SW 1271 (cell line): ENCODE data around the gene HBM.
"Not testable (repeated sequence)": the region's sequence is repeated elsewhere in the genome, so short reads cannot be mapped to it uniquely, and the experiment has no call there.

Experiments
- DNase-seq, 2 experiments: peaks; one replicate each; lab custom pipeline; 2025; lab: John Stamatoyannopoulos, UW

Gene HBM

DNA sequence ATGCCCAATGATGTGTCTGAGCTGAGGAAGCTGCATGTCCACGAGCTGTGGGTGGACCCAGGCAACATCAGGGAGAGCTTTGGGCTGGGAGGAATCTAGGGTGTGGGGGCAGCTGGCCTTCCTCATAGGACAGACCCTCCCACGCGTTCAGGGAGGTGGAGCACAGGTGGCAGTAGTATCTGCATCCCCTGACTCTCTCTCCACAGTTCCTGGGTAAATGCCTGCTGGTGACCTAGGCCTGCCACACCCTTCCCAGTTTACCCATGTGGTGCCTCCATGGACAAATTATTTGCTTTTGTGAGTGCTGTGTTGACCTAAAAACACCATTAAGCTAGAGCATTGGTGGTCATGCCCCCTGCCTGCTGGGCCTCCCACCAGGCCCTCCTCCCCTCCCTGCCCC is 3.2 kb downstream of the HBM start:
- no peak for DNase-seq

- DNase-seq: peak in 1 of 2 experiments; percentile 9
Measured at GRCh38 chr16:170088-170507, 4.3 kb downstream of the HBM start.

- no peak for DNase-seq
Measured at GRCh38 chr16:170788-171187, 5.0 kb downstream of the HBM start.

DNA sequence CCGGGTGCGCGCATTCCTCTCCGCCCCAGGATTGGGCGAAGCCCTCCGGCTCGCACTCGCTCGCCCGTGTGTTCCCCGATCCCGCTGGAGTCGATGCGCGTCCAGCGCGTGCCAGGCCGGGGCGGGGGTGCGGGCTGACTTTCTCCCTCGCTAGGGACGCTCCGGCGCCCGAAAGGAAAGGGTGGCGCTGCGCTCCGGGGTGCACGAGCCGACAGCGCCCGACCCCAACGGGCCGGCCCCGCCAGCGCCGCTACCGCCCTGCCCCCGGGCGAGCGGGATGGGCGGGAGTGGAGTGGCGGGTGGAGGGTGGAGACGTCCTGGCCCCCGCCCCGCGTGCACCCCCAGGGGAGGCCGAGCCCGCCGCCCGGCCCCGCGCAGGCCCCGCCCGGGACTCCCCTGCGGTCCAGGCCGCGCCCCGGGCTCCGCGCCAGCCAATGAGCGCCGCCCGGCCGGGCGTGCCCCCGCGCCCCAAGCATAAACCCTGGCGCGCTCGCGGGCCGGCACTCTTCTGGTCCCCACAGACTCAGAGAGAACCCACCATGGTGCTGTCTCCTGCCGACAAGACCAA is 6.7 kb downstream of the HBM start, which contains the start of gene HBA2:
Gene HBA2 (plus strand): TSS at position 503 of the 568 bp plus-strand sequence. CDS start 37 bp downstream, at position 540.
- DNase-seq: not testable (repeated sequence)

DNA sequence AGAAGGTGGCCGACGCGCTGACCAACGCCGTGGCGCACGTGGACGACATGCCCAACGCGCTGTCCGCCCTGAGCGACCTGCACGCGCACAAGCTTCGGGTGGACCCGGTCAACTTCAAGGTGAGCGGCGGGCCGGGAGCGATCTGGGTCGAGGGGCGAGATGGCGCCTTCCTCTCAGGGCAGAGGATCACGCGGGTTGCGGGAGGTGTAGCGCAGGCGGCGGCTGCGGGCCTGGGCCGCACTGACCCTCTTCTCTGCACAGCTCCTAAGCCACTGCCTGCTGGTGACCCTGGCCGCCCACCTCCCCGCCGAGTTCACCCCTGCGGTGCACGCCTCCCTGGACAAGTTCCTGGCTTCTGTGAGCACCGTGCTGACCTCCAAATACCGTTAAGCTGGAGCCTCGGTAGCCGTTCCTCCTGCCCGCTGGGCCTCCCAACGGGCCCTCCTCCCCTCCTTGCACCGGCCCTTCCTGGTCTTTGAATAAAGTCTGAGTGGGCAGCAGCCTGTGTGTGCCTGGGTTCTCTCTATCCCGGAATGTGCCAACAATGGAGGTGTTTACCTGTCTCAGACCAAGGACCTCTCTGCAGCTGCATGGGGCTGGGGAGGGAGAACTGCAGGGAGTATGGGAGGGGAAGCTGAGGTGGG is 7.6 kb downstream of the HBM start:
- not testable (repeated sequence) for DNase-seq

- not testable (repeated sequence) for DNase-seq
Measured at GRCh38 chr16:173928-174769, 8.4 kb downstream of the HBM start.

DNA sequence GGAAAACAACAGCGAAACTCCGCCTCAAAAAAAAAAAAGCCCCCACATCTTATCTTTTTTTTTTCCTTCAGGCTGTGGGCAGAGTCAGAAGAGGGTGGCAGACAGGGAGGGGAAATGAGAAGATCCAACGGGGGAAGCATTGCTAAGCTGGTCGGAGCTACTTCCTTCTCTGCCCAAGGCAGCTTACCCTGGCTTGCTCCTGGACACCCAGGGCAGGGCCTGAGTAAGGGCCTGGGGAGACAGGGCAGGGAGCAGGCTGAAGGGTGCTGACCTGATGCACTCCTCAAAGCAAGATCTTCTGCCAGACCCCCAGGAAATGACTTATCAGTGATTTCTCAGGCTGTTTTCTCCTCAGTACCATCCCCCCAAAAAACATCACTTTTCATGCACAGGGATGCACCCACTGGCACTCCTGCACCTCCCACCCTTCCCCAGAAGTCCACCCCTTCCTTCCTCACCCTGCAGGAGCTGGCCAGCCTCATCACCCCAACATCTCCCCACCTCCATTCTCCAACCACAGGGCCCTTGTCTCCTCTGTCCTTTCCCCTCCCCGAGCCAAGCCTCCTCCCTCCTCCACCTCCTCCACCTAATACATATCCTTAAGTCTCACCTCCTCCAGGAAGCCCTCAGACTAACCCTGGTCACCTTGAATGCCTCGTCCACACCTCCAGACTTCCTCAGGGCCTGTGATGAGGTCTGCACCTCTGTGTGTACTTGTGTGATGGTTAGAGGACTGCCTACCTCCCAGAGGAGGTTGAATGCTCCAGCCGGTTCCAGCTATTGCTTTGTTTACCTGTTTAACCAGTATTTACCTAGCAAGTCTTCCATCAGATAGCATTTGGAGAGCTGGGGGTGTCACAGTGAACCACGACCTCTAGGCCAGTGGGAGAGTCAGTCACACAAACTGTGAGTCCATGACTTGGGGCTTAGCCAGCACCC is 9.5 kb downstream of the HBM start:
- no peak for DNase-seq

DNA sequence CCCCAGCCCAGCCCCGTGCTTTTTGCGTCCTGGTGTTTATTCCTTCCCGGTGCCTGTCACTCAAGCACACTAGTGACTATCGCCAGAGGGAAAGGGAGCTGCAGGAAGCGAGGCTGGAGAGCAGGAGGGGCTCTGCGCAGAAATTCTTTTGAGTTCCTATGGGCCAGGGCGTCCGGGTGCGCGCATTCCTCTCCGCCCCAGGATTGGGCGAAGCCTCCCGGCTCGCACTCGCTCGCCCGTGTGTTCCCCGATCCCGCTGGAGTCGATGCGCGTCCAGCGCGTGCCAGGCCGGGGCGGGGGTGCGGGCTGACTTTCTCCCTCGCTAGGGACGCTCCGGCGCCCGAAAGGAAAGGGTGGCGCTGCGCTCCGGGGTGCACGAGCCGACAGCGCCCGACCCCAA is 10.2 kb downstream of the HBM start:
- not testable (repeated sequence) for DNase-seq

DNA sequence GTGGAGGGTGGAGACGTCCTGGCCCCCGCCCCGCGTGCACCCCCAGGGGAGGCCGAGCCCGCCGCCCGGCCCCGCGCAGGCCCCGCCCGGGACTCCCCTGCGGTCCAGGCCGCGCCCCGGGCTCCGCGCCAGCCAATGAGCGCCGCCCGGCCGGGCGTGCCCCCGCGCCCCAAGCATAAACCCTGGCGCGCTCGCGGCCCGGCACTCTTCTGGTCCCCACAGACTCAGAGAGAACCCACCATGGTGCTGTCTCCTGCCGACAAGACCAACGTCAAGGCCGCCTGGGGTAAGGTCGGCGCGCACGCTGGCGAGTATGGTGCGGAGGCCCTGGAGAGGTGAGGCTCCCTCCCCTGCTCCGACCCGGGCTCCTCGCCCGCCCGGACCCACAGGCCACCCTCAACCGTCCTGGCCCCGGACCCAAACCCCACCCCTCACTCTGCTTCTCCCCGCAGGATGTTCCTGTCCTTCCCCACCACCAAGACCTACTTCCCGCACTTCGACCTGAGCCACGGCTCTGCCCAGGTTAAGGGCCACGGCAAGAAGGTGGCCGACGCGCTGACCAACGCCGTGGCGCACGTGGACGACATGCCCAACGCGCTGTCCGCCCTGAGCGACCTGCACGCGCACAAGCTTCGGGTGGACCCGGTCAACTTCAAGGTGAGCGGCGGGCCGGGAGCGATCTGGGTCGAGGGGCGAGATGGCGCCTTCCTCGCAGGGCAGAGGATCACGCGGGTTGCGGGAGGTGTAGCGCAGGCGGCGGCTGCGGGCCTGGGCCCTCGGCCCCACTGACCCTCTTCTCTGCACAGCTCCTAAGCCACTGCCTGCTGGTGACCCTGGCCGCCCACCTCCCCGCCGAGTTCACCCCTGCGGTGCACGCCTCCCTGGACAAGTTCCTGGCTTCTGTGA is 11.0 kb downstream of the HBM start, which contains the start of gene HBA1:
Gene HBA1 (plus strand): TSS at position 204 of the 906 bp plus-strand sequence. CDS start 37 bp downstream, at position 241.
- not testable (repeated sequence) for DNase-seq

DNA sequence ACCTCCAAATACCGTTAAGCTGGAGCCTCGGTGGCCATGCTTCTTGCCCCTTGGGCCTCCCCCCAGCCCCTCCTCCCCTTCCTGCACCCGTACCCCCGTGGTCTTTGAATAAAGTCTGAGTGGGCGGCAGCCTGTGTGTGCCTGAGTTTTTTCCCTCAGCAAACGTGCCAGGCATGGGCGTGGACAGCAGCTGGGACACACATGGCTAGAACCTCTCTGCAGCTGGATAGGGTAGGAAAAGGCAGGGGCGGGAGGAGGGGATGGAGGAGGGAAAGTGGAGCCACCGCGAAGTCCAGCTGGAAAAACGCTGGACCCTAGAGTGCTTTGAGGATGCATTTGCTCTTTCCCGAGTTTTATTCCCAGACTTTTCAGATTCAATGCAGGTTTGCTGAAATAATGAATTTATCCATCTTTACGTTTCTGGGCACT is 11.6 kb downstream of the HBM start:
- peak in 1 of 2 experiments; percentile 97 for DNase-seq

DNA sequence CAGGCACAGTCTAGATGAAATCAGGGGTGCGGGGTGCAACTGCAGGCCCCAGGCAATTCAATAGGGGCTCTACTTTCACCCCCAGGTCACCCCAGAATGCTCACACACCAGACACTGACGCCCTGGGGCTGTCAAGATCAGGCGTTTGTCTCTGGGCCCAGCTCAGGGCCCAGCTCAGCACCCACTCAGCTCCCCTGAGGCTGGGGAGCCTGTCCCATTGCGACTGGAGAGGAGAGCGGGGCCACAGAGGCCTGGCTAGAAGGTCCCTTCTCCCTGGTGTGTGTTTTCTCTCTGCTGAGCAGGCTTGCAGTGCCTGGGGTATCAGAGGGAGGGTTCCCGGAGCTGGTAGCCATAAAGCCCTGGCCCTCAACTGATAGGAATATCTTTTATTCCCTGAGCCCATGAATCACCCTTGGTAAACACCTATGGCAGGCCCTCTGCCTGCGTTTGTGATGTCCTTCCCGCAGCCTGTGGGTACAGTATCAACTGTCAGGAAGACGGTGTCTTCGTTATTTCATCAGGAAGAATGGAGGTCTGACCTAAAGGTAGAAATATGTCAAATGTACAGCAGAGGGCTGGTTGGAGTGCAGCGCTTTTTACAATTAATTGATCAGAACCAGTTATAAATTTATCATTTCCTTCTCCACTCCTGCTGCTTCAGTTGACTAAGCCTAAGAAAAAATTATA is 12.3 kb downstream of the HBM start:
- no peak for DNase-seq

DNA sequence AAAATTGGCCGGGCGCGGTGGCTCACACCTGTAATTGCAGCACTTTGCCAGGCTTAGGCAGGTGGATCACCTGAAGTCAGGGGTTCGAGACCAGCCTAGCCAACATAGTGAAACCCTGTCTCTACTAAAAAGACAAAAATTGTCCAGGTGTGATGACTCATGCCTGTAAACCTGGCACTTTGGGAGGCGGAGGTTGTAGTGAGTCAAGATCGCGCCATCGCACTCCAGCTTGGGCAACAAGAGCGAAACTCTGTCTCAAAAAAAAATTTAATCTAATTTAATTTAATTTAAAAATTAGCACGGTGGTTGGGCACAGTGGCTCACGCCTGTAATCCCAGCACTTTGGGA is 12.9 kb downstream of the HBM start:
- DNase-seq: no peak

DNA sequence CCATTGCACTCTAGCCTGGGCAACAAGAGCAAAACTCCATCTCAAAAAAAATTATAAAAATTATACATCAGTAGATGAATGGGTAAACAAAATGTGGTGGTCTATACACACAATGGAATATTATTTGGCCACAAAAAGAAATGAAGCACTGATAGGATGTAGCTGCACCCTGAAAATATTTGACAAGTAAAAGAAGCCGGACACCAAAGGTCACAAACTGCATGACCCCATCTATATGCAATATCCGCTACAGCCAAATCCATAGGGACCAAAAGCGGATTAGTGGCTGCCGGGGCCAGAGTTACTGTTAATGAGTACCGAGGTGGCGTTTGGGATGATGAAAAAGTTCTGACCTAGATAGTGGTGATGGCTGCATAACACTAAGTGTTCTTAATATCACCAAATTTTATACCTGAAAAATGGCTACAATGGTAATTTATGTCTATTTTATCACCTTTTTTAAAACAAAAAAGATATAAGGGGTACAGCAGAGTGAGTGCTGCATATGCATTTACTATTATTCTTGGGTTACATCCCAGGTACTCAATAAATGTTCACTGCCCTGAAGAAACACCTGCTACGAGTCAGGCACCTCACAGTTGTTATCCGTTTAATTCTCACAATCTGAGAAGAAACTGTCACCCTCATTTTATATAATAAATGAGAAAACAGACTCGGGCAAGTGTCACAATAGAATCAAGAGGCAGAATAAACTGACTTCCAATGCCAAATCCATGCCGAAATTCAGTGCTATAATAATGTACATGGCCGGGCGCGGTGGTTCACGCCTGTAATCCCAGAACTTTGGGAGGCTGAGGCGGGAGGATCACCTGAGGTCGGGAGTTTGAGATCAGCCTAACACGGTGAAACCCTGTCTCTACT is 13.7 kb downstream of the HBM start:
- no peak for DNase-seq

GRCh38 chr16:180101-180675 is 14.4 kb downstream of the HBM start, which contains the start of gene HBQ1:
HBQ1 (plus strand) TSS chr16:180459; CDS start chr16:180487, 28 bp downstream.
- DNase-seq: no peak

DNA sequence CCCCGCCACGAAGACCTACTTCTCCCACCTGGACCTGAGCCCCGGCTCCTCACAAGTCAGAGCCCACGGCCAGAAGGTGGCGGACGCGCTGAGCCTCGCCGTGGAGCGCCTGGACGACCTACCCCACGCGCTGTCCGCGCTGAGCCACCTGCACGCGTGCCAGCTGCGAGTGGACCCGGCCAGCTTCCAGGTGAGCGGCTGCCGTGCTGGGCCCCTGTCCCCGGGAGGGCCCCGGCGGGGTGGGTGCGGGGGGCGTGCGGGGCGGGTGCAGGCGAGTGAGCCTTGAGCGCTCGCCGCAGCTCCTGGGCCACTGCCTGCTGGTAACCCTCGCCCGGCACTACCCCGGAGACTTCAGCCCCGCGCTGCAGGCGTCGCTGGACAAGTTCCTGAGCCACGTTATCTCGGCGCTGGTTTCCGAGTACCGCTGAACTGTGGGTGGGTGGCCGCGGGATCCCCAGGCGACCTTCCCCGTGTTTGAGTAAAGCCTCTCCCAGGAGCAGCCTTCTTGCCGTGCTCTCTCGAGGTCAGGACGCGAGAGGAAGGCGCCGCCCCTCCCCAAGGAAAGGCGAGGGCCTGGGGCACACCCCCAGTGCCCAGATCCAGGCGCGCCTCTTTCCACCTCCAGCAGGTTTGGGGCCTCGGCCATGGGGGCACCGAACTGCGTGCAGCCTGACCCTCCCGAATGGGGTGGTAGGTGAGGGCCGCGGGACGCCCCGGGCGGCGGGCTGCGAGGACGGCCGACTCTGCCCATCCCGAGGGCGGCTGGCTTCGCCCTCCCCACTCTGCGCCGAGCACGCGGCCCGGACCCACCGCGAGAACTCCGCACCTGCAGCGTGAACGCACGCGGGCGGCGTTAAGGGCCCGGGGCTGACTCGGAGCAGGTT is 15.1 kb downstream of the HBM start:
- DNase-seq: peak; percentile 14 to 22

GRCh38 chr16:181565-182021 is 15.8 kb downstream of the HBM start:
- no peak for DNase-seq

DNA sequence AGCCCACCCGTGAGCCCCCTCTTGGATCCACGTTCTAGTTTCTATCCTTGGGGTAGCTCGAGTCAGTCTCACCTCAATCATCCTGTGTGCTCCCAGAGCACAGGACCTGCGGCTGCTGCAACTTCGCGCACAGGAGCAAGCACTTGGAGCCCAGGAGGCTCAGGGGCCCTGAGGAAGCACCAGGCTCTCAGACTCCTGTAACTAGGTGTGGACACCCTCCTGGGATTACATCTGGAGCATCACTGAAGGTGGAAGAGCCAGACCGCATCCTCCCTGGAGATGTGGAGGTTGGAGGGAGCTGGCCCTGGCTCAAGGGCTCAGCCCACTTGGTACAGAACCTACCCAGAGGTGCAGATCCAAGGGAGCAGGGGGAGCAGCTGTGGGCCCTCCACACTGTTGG is 17.2 kb downstream of the HBM start:
- DNase-seq: no peak
